Daoy (cell line): ENCODE results near the gene UIMC1. TPM values are rescaled to one million over a fixed set of nuclear protein-coding genes. Genes with fewer than 3 reads are reported as not detected.
"Not testable (repeated sequence)": the region's sequence is repeated elsewhere in the genome, so short reads cannot be mapped to it uniquely, and the experiment has no call there.

Experiments used
- DNase-seq: peaks from one replicate; pipeline ENCODE4 v3.0.0-alpha.2; 2015; ENCODE audit warnings: low read depth
- total RNA-seq: library from RNA; depleted of rRNA; stranded (reverse); fragments of >200 nt; shearing (Covaris generic); gene quantifications from 2 replicates; pipeline ENCODE4 v1.2.3, GENCODE V29; 2014

Gene UIMC1
- total RNA-seq, 1 experiment from 2014 or later = 39.7 TPM

DNA sequence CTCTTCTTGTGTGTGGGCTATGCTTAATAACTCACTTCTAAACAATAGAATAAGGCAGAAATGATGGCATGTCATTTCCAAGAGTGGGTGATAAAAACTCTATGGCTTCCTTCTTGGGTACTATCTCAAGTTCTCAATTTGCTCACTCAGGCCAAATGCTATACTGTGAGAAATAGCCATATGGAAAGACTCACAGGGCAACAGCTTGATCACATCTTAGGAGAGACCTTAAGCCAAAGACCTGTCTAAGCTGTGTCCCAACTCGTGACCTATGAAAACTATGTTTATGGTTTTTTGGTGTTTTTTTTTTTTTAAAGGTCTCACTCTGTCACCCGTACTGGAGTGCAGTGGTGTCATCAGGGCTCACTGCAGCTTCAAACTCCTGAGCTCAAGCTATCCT lies 2.1 kb upstream of the UIMC1 start:
- DNase-seq = no peak

DNA sequence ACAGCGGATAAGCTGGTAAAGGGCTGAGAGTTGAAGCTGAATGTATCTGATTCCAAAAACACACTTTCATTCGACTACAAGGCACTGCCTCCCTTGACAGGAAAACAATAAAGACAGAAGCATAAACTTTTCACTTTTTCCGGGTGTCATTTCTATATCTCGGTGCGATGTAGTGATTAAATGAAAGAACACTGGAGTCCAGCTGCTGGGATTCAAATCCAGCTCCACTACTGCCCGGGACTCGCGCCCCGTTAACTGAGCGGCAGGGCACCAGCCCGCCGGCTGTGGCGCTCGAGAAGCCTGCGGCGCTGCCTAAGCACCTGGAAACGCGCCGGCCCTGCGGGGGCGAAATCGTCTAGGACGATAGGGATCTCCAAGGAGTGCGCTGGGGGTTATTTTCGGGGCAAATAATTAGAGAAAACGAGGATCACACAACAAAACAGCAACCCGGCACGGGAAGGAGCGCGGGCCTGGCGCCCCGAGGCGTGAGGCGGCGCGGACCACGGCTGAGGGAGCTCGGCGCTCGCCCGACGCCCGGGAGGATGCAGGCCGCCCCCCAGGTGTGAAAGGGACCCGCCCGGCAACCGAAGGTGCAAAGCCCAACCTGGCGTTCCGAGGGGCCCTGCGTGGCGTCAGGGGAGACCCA lies 837 bp downstream of the UIMC1 start:
- DNase-seq = peak; percentile 81

DNA sequence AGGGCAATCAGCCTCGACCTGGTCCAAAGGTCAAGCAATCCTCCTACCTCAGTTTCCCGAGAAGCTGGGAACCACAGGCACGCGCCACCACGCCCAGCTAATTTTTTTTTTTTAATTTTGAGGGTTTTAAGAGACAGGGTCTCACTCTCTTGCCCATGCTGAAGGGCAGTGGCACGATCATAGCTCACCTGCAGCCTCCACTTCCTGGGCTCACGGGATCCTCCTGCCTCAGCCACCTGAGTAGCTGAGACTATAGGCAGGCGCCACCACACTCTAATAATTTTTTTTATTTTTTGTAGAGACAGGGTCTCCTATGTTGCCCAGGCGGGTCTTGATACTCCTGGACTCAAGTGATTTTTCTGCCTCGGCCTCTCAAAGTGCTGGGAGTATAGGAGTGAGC lies 1.6 kb downstream of the UIMC1 start:
- DNase-seq = no peak

DNA sequence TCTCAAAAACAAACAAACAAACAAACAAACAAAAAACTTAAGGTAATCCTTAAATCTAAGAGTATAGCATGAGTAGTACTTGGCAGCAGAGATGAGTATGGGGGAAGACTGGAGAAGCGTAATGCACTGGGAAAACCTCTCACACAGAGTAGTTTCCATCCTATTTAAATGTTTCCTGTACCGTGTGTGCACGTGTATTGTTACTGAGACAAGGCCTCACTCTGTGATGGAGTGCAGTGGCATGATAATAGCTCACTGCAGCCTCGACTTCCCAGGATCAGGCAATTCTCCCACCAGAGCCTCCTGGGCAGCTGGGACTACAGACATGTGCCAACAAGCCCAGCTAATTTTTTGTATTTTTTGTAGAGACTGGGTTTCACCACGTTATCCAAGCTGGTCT lies 2.9 kb downstream of the UIMC1 start:
- DNase-seq = no peak

DNA sequence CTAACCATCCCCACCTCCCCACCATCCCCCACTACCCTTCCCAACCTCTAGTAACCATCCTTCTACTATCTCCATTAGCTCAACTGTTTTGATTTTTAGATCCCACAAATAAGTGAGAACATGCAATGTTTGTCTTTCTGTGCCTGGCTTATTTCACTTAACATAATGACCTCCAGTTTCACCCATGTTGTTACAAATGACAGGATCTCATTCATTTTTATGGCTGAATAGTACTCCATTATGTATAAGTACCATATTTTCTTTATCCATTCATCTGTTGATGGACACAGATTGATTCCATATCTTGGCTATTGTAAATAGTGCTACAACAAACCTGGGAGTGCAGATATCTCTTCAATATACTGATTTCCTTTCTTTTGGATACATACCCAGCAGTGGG lies 7.1 kb downstream of the UIMC1 start:
- not testable (repeated sequence) for DNase-seq

DNA sequence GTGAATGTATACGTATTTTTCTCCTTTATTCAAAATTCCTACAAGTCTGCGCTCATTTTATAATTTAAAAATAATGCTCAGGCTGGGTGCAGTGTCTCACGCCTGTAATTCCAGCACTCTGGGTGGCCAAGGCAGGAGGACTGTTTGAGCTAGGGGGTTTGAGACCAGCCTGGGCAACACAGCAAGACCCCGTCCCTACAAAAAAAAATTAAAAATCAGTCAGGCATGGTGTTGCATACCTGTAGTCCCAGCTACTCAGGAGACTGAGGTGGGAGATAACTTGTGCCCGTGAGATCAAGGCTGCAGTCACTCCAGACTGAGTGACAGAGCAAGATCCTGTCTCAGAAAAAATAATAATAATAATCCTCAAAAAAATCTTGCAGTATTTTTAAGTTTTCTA lies 7.8 kb downstream of the UIMC1 start:
- no peak for DNase-seq

DNA sequence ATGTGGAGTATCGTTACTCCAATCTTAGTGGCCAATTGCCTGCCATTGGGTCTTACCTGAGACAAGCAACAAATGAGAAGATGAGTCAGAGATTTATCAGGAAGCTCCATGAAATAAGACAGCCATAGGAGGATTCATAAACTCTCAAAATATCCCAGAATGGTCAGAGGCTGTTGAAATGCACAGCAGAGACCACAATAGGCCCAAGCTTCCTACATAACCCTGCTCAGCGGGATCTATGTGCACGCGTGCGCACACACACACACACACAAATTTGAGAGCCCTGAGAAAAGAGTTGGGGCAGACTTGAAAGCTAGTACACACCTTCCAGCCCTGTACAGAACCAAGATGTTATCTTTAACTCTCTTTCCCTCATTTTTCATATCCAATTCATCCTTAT lies 9.8 kb downstream of the UIMC1 start:
- no peak for DNase-seq

DNA sequence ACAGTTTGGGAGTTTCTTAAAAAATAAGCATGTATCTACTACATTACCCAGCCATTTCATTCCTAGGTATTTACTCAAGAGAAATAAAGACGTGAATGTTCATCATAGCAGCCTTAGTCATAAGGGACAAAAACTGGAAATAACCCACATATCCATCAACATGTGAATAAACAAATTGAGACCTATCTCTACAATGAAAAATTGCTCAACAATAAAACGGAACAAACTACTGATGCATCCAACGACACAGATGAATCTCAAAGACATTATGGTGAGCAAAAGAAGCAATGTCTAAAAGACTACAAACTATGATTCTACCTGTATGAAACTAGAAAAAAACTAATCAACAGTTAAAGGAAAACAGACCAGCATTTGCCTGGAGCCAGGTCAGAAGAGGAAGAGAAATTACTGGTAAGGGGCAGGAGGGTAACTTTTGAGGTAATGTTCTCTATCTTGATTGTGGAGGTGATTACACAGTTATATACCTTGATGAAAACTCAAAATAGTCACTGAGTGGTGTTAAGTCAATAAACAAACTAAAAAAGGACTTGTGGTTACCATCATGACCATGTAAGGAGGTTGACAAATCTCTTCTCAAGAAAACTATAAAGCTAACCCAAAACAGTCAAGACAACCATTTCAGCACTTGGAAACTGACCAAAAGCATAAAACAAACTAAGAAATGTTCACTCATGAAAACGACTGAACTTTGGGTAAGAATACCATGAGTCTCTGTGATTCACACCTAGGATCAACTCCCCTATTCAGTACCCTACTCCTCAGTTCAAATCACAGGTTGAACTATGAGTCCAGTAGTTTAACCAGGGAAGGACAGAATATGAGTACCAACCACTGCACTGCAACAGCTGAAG lies 10.4 kb downstream of the UIMC1 start:
- DNase-seq = no peak

DNA sequence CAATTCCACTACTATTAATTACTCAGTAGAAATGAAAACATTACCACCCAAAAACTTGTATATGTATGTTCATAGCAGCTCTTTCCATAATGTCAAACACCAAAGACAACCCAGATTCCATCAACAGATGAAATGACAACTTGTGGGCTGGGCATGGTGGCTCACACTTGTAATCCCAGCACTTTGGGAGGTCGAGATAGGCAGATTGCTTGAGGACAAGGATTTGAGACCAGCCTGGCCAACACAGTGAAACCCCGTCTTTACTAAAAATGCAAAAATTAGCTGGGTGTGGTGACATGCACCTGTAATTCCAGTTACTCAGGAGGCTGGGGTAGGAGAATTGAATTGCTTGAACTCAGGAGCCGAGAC lies 11.5 kb downstream of the UIMC1 start:
- no peak for DNase-seq

DNA sequence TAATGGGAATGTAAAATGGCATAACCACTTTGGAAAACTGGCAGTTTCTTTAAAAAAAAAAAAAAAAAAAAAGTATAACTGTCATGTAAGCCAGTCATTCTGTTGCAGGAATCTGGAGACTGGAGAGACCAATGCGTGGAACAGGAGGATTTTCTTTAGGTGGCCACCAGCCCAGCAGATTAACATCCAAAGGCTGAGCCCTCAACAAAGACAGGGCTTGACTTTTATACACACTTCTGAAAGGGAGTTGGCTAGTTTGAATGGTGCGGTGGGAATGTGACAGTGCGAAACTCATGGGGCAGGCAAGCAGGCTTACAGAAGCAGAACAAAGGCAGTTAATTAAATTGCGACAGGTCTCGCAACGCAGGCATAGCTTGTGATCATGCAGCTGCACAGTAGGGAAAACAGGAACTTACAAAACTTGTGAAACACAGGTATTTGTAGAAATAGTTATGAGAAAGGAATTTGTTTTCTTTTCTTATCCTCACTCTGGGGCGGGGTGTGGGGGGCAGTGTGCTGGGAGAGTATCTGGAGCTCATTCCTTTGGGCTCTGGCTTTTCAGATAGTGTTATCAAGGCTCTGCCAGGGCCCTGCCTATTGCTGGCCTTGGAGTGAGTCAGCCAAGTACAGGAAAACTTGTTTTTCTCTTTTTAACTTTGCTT lies 12.0 kb downstream of the UIMC1 start:
- no peak for DNase-seq

DNA sequence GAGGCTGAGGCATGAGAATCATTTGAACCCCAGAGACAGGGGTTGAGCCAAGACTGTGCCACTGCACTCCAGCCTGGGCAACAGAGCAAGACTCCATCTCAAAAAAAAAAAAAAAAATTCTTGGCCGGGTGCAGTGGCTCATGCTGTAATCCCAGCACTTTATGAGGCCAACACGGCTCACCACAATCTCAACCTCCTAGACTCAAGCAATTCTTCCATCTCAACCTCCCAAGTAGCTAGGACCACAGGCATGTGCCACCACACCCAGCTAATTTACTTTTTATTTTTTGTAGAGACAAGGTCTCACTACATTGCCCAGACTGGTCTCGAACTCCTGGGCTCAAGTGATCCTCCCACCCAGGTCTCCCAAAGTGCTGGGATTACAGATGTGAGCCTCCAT lies 13.5 kb downstream of the UIMC1 start:
- not testable (repeated sequence) for DNase-seq

DNA sequence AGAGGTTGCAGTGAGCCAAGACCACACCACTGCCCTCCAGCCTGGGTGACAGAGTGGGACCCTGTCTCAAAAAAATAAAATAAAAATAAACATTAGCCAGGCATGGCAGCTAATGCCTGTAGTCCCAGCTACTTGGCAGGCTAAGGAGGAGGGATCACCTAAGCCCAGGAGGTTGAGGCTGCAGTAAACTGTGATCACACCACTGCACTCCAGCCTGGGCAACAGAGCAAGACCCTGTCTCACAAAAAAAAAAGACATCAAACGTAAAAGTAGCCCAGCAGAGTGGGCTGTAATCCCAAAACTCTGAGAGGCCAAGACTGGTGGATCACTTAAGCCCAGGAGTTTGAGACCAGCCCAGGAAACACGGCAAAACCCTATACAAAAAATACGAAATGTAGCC lies 19.0 kb downstream of the UIMC1 start:
- no peak for DNase-seq

DNA sequence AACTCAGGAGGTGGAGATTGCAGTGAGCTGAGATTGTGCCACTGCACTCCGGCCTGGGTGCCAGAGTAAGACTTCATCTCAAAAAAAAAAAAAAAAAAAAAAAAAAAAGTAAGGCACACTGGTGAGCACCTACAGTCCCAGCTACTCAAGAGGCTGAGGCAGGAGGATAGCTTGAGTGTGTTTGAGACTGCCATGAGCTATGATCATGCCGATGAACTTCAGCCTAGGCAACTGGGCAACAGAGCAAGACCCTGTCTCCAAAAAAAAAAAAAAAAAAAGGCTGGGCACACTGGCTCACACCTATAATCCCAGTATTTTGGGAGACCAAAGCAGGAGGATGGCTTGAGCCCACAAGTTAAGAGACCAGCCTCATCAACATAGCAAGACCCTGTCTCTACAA lies 20.3 kb downstream of the UIMC1 start:
- DNase-seq = no peak

DNA sequence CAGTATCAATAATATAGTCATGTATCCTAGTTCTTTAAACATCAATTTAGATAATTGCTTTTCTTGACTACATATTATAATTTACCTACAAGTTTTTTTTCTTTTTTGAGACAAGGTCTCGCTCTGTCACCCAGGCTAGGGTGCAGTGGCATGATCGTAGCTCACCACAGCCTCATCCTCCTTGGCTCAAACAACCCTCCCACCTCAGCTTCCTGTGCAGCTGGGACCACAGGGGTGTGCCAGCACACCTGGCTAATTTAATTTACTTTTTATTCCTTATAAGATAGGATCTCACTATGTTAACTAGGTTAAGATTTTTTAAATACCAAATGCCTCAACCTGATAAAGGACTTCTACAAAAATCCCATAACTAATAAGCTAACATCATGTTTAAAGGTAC lies 21.1 kb downstream of the UIMC1 start:
- no peak for DNase-seq

DNA sequence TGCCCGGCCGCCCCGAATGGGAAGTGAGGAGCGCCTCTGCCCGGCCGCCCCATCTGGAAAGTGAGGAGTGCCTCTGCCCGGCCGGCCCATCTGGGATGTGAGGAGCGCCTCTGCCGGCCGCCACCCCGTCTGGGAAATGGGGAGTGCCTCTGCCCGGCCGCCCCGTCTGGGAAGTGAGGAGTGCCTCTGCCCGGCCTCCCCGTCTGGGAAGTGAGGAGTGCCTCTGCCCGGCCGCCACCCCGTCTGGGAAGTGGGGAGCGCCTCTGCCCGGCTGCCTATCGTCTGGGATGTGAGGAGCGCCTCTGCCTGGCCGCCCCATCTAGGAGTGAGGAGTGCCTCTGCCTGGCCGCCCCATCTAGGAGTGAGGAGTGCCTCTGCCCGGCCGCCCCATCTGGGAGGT lies 22.4 kb downstream of the UIMC1 start:
- DNase-seq = not testable (repeated sequence)

DNA sequence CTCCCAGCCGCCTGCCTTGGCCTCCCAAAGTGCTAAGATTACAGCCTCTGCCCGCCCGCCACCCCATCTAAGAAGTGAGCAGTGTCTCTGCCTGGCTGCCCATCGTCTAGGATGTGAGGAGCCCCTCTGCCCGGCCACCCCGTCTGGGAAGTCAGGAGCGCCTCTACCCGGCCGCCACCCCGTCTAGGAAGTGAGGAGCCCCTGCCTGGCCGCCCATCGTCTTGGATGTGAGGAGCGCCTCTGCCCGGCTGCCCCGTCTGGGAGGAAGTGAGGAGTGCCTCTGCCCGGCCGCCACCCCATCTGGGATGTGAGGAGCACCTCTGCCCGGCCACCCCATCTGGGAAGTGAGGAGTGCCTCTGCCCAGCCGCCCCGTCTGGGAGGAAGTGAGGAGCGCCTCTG lies 23.0 kb downstream of the UIMC1 start:
- DNase-seq = not testable (repeated sequence)

DNA sequence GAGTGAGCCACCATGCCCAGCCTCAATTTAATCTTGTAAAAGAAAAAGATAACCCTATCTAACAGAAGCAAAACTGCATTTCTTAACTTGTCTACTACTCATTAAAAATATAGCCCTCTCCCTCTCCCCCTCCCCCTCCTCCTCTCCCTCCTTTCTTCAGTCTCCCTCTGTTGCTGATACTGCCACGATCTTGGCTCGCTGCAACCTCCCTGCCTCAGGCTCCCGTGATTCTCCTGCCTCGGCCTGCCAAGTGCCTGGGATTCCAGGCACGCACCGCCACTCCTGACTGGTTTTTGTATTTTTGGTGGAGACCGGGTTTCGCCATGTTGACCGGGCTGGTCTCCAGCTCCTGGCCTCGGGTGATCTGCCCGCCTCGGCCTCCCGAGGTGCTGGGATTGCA lies 23.5 kb downstream of the UIMC1 start:
- not testable (repeated sequence) for DNase-seq

DNA sequence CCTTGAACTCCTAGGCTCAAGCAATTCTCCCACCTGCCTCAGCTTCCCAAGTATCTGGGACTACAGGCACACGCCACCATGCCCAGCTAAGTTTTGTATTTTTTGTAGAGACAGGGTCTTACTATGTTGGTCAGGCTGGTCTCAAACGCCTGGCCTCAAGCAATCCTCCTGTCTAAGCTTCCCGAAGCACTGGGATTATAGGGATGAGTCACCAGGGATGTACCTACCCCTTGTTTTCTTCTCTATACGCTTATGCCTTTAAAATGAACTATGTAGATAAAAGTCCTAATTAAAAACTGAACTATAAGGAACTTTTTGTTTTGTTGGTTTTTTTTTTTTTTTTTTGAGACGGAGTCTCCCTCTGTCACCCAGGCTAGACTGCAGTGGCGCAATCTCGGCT lies 25.8 kb downstream of the UIMC1 start:
- DNase-seq = no peak

DNA sequence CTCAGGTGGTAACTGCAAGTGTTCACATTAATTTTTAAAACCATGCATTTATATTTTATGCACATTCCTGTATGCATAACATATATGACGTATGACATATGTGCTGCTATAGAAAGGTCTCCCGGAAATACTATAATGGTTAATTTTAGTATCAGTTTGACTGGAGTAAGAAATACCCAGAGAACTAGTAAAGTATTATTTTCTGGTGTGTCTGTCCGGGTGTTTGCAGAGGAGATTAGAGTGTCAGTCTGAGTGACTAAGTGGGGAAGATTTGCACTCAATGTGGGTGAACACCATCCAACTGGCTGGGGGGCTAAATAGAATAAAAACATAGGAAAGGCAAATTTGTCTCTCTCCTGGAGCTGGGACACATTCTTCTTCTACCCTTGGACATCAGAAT lies 26.9 kb downstream of the UIMC1 start:
- DNase-seq = no peak

DNA sequence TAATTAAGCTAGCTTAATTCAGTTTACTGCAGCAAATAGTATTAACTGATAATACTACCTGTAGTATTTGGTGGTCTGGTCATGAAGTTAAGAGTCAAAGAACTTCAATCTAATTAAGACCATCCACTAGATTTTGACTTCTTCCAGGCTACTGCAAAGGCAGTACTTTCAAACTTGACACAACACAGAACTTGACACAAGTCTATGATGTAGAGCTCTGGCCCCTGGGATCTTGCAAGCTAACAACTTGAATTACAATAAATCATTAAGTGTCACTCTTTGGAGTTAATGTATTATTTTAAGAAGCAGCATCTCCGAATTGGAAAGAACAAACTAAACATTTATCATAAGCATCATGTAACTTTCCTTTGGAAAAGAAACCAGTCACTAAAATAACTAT lies 40.9 kb downstream of the UIMC1 start:
- no peak for DNase-seq

DNA sequence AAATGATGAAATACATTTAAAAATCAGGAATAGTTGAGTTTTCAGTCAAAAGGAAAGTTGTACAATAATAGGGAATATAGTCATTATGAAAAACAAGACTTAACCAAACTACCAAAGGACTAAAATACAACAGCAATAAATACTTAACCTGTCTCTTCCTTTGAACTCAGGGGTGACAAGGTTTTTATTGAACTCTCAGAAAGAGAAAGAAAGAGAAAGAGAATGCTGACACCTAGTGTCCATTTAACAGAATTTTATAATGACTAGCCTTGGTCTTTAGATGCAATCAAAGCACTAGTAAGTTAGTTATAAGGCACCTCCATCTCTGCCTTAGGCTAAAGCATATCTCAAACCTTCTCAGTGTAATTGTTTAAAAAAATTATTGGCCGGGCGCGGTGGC lies 47.5 kb downstream of the UIMC1 start:
- DNase-seq = no peak

DNA sequence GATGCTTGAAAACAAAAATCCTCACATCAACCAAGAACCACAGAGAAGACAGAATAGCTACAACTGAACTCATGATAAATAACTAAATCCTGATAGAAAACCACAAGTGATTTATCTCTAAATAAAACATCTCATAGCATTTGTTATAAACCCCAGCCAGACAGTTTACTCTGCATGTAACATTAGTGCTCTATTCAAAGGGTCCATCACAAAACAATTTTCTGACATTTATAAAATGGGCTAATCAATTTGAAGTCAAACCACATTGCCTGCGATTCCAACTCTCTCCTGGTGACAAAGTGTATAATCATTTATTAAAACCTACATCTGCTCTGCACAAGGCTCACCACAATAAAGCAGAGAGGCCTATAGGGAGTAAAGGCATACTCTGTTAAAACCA lies 49.8 kb downstream of the UIMC1 start:
- DNase-seq = no peak

DNA sequence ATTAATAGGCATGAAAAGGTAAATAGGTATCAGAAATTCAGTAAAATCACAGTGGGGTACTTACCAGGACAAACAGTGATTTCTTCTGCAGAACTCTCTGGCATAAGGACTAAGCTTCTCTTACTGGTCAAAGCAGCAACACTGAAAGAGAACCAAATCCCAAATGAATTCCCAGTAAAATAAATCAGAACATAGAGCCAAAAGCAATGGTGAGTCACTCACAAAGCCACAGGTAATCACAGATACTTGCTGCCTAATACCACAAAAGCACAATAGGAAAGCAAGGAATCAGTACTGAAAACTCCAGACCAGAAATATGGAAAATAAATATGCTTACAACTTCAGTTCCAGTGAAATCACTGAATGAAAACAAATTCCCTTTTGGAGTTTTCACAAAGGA lies 50.7 kb downstream of the UIMC1 start:
- peak; percentile 5 for DNase-seq
